ENCODE results near the gene MOV10L1.
"Not testable (repeated sequence)": the region's sequence is repeated elsewhere in the genome, so short reads cannot be mapped to it uniquely, and the experiment has no call there.

The MOV10L1 gene

DNA sequence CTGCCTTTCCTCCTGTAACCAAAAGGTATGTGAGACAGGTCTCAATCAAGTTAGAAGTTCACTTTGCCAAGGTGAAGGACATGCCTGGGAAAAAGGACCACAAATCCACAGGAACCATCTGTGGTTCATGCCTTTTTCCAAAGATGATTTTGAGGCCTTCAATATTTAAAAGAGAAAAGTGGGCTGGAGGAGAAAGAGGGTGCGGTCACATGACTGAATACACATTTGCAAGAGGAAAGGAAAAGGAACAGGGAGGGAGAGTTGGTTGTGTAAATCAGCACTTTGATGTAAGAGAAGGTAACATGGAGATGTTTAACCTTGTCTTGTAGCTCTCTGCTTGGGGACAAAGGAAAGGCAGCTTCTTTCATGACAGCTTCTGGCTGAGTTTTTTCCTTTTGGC, 21.2 kb downstream of the MOV10L1 start:
- no peak for DNase-seq

- DNase-seq: peak; percentile 4
Observed at GRCh38 chr22:50112151-50113118, 22.6 kb downstream of the MOV10L1 start.

- DNase-seq: peak; percentile 47
Observed at GRCh38 chr22:50114221-50115021, 24.6 kb downstream of the MOV10L1 start.

- DNase-seq: no peak
Observed at GRCh38 chr22:50115693-50116092, 25.9 kb downstream of the MOV10L1 start.

GRCh38 chr22:50117168-50117762, 27.5 kb downstream of the MOV10L1 start:
- no peak for DNase-seq

DNA sequence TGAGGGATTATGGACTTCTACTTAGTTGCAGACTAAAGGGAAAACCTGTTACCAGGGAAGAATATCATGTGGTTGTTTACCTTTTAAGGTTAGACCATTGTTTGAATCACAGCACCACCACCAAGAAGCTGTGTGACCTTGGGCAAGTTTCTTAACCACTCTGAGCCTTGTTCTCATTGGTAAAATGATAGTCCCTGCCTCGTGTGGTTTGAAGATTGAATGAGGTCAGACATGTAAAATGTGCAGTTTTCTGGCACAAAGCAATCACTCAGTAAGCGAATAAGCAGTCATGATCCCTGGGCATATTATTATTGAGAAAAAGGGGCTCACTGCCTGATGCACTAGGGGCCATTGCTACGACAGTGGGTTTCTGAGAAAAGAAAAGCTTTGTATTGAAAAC, 28.3 kb downstream of the MOV10L1 start:
- DNase-seq: no peak

DNA sequence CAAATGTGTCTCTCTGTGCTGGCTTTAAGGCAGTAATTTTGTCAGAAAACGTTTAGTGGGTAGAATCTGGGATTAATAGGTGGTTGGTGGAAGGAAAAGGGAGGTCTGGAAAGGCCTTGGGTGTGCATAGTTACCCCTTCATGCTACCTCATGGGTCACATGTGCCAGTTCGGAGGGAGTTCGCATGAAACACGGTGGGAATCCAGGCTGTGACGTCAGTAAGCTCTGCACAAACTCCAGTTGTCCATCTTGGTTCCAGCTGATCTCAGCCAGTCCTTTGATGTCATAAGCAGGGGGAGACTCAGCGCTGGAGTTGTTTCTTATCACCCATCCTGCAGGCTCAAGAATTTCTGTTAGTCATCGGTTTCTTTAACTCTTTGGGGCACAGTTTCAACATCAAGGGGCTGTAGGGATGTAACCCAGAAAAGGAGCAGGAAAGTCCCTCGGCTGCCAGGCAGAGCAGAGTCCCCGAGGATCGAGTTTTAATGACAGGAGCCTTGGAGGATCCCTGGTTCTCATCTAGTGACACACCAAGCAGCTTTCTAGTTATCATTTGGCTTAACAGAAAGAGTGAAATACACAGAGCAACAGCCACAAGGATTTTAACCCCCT, 28.9 kb downstream of the MOV10L1 start:
- peak; percentile 16 for DNase-seq

DNA sequence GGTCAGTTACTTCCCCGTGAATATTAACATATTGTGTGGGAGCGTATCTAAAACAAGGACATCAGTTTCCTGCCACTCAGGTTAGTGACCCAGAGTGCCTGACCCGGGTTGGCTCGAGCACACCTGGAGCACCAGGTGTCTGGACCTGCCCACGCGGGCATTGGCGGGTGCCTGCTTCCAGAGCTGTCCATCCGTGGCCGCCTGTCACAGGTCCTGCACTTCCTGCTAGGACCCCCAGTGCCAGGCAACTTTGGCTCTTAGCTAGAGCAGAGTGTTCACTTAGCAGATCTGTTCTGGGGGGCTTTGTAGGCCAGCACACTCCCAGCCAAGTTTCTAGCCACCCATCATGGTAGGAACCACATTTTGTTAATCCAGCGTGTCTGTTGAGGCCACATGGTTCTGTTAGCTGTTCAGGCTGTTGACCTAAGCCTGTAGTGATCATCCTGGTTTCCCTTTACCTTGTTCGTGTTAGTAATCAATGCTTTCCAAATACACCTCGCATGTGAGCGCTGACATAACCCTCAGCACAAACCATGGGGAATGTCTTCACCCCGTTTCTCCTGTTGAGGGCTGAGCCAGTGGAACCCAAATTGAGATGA, 29.5 kb downstream of the MOV10L1 start:
- DNase-seq: no peak

- no peak for DNase-seq
Observed at GRCh38 chr22:50119768-50120251, 30.0 kb downstream of the MOV10L1 start.

DNA sequence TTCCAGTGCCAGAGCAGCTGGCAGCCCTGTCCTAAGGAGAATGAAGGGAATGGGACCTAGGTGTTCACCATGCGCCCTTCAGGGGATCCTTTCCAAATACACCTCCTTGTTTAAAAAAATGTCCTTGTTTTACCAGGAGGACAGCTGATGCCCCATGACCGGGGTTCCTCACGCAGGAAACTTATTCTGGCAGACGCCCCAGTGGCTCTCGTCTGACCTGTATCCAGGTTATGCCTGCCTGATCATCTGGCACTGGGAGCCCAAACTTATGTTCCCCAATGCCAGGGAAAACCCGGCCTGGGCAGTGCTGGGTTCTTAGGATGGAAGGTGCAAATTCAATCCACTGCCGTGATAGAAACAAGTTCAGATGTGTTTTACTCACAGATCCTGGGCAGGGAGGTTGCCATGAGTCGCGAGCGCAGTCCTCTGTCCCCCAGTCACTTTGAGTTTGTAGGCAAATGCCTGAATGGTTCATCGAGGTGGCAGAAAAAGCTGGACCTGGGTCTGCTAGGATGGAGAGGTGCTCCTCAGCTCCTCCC, 31.5 kb downstream of the MOV10L1 start:
- DNase-seq: no peak

- DNase-seq: no peak
Observed at GRCh38 chr22:50123119-50123518, 33.3 kb downstream of the MOV10L1 start.

DNA sequence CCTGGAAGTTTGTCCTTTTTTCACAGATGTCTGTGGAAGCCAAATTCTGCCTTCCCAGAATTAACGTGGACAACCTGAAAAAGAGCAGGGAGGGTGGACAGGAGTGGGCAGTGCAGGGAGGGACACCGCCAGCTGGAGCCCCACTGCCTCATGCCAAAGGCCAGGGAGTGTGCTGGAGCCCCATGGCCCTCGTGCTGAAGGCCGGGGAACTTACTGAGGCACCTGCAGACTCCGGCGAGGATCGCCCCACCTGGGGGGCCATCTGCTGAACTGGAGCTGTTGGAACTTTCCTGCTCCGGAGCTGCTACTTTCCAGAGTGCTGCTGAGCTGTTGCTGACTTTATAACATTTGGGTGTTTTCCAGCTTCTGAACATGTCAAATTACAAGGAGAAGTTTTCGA, 35.2 kb downstream of the MOV10L1 start:
- DNase-seq: no peak

DNA sequence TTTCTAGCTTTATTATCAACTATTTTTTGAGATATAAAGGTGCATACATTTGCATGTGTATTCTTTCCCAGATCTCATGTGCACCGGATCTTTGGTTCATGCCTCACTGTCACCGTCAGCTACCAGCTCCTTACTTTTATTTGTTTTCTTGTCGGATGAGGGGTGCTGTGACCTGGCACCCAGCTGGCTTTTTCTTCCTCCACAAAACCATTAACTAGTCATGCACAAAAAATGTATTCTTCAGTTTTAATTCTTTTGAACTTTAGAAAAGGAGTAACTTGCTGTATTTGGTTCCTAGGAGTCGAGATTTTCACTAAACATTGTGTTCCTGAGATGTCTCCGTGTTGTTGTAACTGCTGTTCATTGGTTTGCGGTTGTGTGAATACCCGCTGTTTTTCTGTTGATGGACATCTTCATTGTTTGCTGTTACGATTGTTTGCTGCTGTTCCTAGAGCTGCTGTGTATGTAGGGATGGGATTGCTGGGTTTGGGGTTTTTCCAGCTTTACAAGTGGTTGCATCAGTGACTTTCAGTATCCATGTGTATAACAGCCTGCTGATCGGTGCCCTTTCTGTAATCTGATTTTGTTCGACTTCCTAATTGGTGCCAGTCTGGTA, 39.4 kb downstream of the MOV10L1 start:
- no peak for DNase-seq

GRCh38 chr22:50131894-50132293, 42.1 kb downstream of the MOV10L1 start:
- no peak for DNase-seq

GRCh38 chr22:50134481-50134880, 44.7 kb downstream of the MOV10L1 start:
- no peak for DNase-seq

- DNase-seq: no peak
Observed at GRCh38 chr22:50136581-50137015, 46.8 kb downstream of the MOV10L1 start.

- DNase-seq: not testable (repeated sequence)
Observed at GRCh38 chr22:50137277-50137676, 47.5 kb downstream of the MOV10L1 start.

DNA sequence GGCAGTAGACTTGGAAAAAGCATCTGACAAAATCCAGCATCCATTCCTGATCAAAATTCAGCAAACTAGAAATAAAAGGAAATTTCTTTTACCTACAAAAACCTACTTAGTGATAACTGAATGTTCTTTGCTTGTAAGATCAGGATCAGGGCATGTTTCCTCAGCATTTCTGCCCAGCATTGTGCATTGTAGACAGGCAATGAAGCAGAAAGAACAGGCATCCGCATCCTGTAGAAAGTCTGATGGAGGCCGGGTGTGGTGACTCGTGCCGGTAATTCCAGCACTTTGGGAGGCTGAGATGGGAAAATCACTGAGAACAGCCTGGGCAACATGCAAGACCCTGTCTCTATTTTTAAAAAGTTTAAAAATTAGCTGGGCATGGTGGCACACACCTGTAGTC, 48.2 kb downstream of the MOV10L1 start:
- DNase-seq: no peak

- no peak for DNase-seq
Observed at GRCh38 chr22:50138988-50139387, 49.2 kb downstream of the MOV10L1 start.

- DNase-seq: no peak
Observed at GRCh38 chr22:50139843-50140415, 50.1 kb downstream of the MOV10L1 start.

GRCh38 chr22:50140615-50141014, 50.8 kb downstream of the MOV10L1 start:
- DNase-seq: no peak
